HepG2 (cell line): Measurements from ENCODE around the gene MIF4GD. TPM values are rescaled to one million over a fixed set of nuclear protein-coding genes. Genes with fewer than 3 reads are reported as not detected.

ENCODE experiments used
- AGO2 ChIP-seq: fragments of 200-400 bp; formaldehyde crosslinking; optimal IDR thresholded peaks from 2 replicates; pipeline ENCODE3; 2017; ENCODE audit warnings: mild to moderate bottlenecking, low read depth, low read length, moderate library complexity
- ATF2 ChIP-seq: sonication (generic); formaldehyde crosslinking; IDR thresholded peaks from 2 replicates; pipeline ENCODE4 v1.4.0; 2020; ENCODE audit warnings: missing genetic modification reagents
- BRCA1 ChIP-seq: sonication (generic); formaldehyde crosslinking; IDR thresholded peaks from 2 replicates; pipeline ENCODE4 v1.4.0; 2020; ENCODE audit warnings: missing genetic modification reagents
- CBX1 ChIP-seq: IDR thresholded peaks from one replicate; pipeline ENCODE4 v1.6.1; 2016; ENCODE audit warnings: antibody characterized with exemption, low read depth
- CEBPG ChIP-seq: IDR thresholded peaks from 2 replicates; pipeline ENCODE4 v1.6.1; 2016
- ETV5 ChIP-seq: IDR thresholded peaks from 2 replicates; pipeline ENCODE4 v1.6.1; 2018; ENCODE audit warnings: missing biosample characterization, missing genetic modification reagents, inconsistent platforms, borderline replicate concordance
- MYC ChIP-seq: sonication (generic); formaldehyde crosslinking; IDR thresholded peaks from 2 replicates; pipeline ENCODE4 v1.9.0; 2021; ENCODE audit warnings: missing genetic modification reagents, borderline replicate concordance
- NCOA5 ChIP-seq: sonication (generic); formaldehyde crosslinking; IDR thresholded peaks from 2 replicates; pipeline ENCODE4 v1.4.0; 2020; ENCODE audit warnings: missing genetic modification reagents
- RELA ChIP-seq: sonication (generic); formaldehyde crosslinking; IDR thresholded peaks from 2 replicates; pipeline ENCODE4 v1.4.0; 2020; ENCODE audit warnings: missing genetic modification reagents
- RORA ChIP-seq: sonication (generic); formaldehyde crosslinking; IDR thresholded peaks from 2 replicates; pipeline ENCODE4 v1.5.0; 2020; ENCODE audit warnings: mild to moderate bottlenecking, missing genetic modification reagents, moderate library complexity
- SMAD9 ChIP-seq: sonication (generic); formaldehyde crosslinking; IDR thresholded peaks from 2 replicates; pipeline ENCODE4 v1.5.1; 2020; ENCODE audit warnings: mild to moderate bottlenecking, missing genetic modification reagents
- THAP8 ChIP-seq: sonication (generic); formaldehyde crosslinking; IDR thresholded peaks from 2 replicates; pipeline ENCODE4 v1.5.1; 2020; ENCODE audit warnings: missing genetic modification reagents, mild to moderate bottlenecking, borderline replicate concordance
- ZBTB14 ChIP-seq: sonication (generic); formaldehyde crosslinking; IDR thresholded peaks from 2 replicates; pipeline ENCODE4 v1.4.0; 2020; ENCODE audit warnings: missing genetic modification reagents
- ZBTB4 ChIP-seq: sonication (generic); formaldehyde crosslinking; IDR thresholded peaks from 2 replicates; pipeline ENCODE4 v1.4.0; 2020; ENCODE audit warnings: missing genetic modification reagents, mild to moderate bottlenecking, borderline replicate concordance
- ZHX1 ChIP-seq: sonication (generic); formaldehyde crosslinking; IDR thresholded peaks from 2 replicates; pipeline ENCODE4 v1.8.1; 2022; ENCODE audit warnings: low read depth, mild to moderate bottlenecking, missing genetic modification reagents
- ZNF253 ChIP-seq: sonication (generic); formaldehyde crosslinking; IDR thresholded peaks from 2 replicates; pipeline ENCODE4 v1.8.0; 2022; ENCODE audit warnings: mild to moderate bottlenecking, missing genetic modification reagents, borderline replicate concordance
- ZNF350 ChIP-seq: sonication (generic); formaldehyde crosslinking; IDR thresholded peaks from 2 replicates; pipeline ENCODE4 v1.4.0; 2020; ENCODE audit warnings: mild to moderate bottlenecking, low read depth, missing genetic modification reagents, borderline replicate concordance
- ZNF670 ChIP-seq: sonication (generic); formaldehyde crosslinking; IDR thresholded peaks from 2 replicates; pipeline ENCODE4 v1.8.0; 2022; ENCODE audit warnings: mild to moderate bottlenecking, missing genetic modification reagents, borderline replicate concordance
- ZNF891 ChIP-seq: sonication (generic); formaldehyde crosslinking; IDR thresholded peaks from 2 replicates; pipeline ENCODE4 v1.5.0; 2020; ENCODE audit warnings: mild to moderate bottlenecking, missing genetic modification reagents
- ZSCAN12 ChIP-seq: sonication (generic); formaldehyde crosslinking; IDR thresholded peaks from 2 replicates; pipeline ENCODE4 v1.9.0; 2021; ENCODE audit warnings: mild to moderate bottlenecking, missing genetic modification reagents
- polyA plus RNA-seq, 8 experiments: library from polyadenylated mRNA; depleted of rRNA in 3 of 8; stranded (reverse) in 7 of 8; unstranded in 1 of 8; fragments of >200 nt; fragmentation: Illumina TruSeq in 4 of 8; extraction: Trizol in 4 of 8; gene quantifications; 2 replicates each; pipeline versions ENCODE4 v1.2.1 to v1.2.3, GENCODE V29; 2011 to 2016; ENCODE audit warnings: low read depth in 4 of 8, missing spikeins in 1 of 8, mixed read lengths in 1 of 8; ENCODE audit not compliant: insufficient read depth in 1 of 8
- total RNA-seq, 5 experiments: library from RNA; depleted of rRNA; stranded (reverse); fragments of >200 nt; fragmentation: Illumina TruSeq; extraction: Trizol; gene quantifications; 2 replicates each; pipeline ENCODE4 v1.2.3, GENCODE V29; 2016; ENCODE audit warnings: low read depth in 1 of 5

Gene MIF4GD
- total and polyA plus RNA-seq, 2 of the 13 experiments (the other 11 are each of a cell fraction or from before 2014, with no cell fraction given): 14.0 to 28.0 TPM

GRCh38 chr17:75267411-75268232 lies 3.4 kb downstream of the MIF4GD start (continued):
- no peak for TF ChIP-seq ATF2 (CRISPR knock-in tag)
- peak; percentile 65; the same call in 1 of the 2 replicates for TF ChIP-seq MYC (CRISPR knock-in tag)
- no peak for TF ChIP-seq ZNF891 (CRISPR knock-in tag)
- 0 out of 2 replicates have a peak, but pooled peaks have one; percentile 34 for TF ChIP-seq ZNF253 (CRISPR knock-in tag)
- TF ChIP-seq CBX1: no peak
- TF ChIP-seq ZHX1 (CRISPR knock-in tag): peak; percentile 87
- TF ChIP-seq ZNF350: peak; percentile 88
- no peak for TF ChIP-seq NCOA5 (CRISPR knock-in tag)
- TF ChIP-seq ETV5 (CRISPR knock-in tag): no peak; the same call in 1 of the 2 replicates
- no peak for TF ChIP-seq THAP8
- peak; percentile 75; the same call in 1 of the 2 replicates for TF ChIP-seq ZNF670 (CRISPR knock-in tag)
- TF ChIP-seq ZBTB14 (CRISPR knock-in tag): 0 out of 2 replicates have a peak, but pooled peaks have one; percentile 34
- no peak for TF ChIP-seq BRCA1 (CRISPR knock-in tag)
- 0 out of 2 replicates have a peak, but pooled peaks have one; percentile 53 for TF ChIP-seq CEBPG (CRISPR knock-in tag)
- peak; percentile 98 for TF ChIP-seq AGO2
- no peak for TF ChIP-seq ZSCAN12 (CRISPR knock-in tag)
- peak; percentile 93; the same call in 1 of the 2 replicates for TF ChIP-seq ZBTB4 (CRISPR knock-in tag)
- no peak for TF ChIP-seq RORA (CRISPR knock-in tag)
- peak; percentile 80; the same call in 1 of the 2 replicates for TF ChIP-seq RELA (CRISPR knock-in tag)
- no peak for TF ChIP-seq SMAD9 (CRISPR knock-in tag)
